ENCODE data around the gene FLVCR2. TPM values are rescaled to one million over a fixed set of nuclear protein-coding genes. Genes with fewer than 3 reads are reported as not detected.

FLVCR2 gene
- total and polyA plus RNA-seq, 5 donors from 2014 or later: 4.4 to 7.7 (median 5.4) TPM

DNA sequence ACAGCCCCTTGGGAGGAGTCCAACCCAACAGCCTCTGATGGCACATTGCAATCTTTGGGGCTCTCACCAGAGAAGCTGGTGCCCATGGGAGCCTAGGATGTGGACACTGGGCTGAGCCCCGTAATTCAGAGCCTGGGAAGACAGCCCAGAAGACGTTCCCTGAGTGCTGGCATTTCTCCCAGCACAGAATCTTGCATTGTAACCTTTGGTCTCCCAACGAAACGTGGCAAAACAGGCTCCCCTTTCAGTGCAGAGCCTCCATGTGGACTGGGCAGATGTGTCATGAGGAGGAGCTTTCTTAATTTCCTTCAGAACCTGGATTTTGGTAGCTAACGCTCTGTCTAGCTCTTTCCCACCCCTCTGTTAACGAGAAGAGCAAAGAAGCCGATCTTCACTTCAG, 29.9 kb upstream of the FLVCR2 start:
- no peak overlapping the region for H3K27ac ChIP-seq (ENCODE audit: insufficient read depth, low read length, poor library complexity, severe bottlenecking)
- peak overlapping the region; percentile 58 to 88 (median 76) for H3K27ac Mint-ChIP-seq

DNA sequence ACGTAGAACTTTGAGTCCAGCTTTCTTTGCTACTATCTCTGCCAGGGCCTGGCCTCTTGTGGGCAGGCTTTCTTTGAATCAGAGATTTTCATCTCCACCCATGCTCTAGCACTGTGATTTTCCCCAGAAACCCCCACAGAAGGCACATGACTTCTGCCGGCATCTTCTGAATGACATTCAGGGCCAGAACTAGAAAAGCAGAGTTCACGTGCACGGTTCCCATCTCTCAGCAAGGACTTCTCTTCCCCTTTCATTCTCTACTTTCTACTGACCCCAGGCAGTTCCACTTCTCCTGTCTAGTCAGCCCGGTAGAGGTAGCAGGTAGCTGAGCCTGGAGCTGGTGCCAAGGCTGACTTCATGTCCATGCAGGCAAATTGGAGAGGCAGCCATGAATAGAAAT, 29.3 kb upstream of the FLVCR2 start:
- H3K9me3 ChIP-seq (ENCODE audit: control insufficient read depth in 2 of 2, low read length in 2 of 2): no peaks in the 10 kb centered on the region
- DNase-seq (peak in 1 of 3 donors; percentile 41), ATAC-seq (ENCODE audit: low read depth in 2 of 2) (peak; percentile 45 to 49)
- peak overlapping the region; percentile 37 for H3K4me3 ChIP-seq (ENCODE audit: low read depth, low read length)
- Mint-ChIP-seq H3K4me1 (peaks cover 4 to 59% (median 28%) of the 10 kb centered on the region in 4 donors), H3K9me3 (no peaks in the 10 kb centered on the region), H3K4me3 (peak overlapping the region in 2 of 4 donors; percentile 32 to 53), H3K27ac (peak overlapping the region; percentile 77 to 92 (median 87)), H3K27me3 (no peaks in the 10 kb centered on the region), H3K36me3 (peaks cover 23% of the 10 kb centered on the region)
- peaks cover 23% of the 10 kb centered on the region for H3K36me3 ChIP-seq (ENCODE audit: control insufficient read depth, insufficient read depth, low read length)
- no peak overlapping the region for H3K27ac ChIP-seq (ENCODE audit: insufficient read depth, low read length, poor library complexity, severe bottlenecking)
- H3K4me1 ChIP-seq (ENCODE audit: control insufficient read depth, insufficient read depth, low read length, poor library complexity, severe bottlenecking): peaks cover 18% of the 10 kb centered on the region
- H3K27me3 ChIP-seq (ENCODE audit: control insufficient read depth, insufficient read depth, low read length): no peaks in the 10 kb centered on the region

More for the DNA sequence above, 29.9 kb upstream of the FLVCR2 start:
- peak overlapping the region in 1 of 4 donors; percentile 67 for H3K4me3 Mint-ChIP-seq
- no peaks in the 10 kb centered on the region for H3K9me3 ChIP-seq (ENCODE audit: control insufficient read depth in 2 of 2, low read length in 2 of 2)
- DNase-seq: no peak
- H3K4me1 ChIP-seq (ENCODE audit: control insufficient read depth, insufficient read depth, low read length, poor library complexity, severe bottlenecking): peaks cover 24% of the 10 kb centered on the region
- H3K4me3 ChIP-seq (ENCODE audit: low read depth, low read length): no peak overlapping the region
- H3K36me3 Mint-ChIP-seq: peaks cover 23% of the 10 kb centered on the region
- H3K4me1 Mint-ChIP-seq: peaks cover 4 to 64% (median 30%) of the 10 kb centered on the region in 4 donors
- no peak for ATAC-seq (ENCODE audit: low read depth in 2 of 2)
- H3K9me3 Mint-ChIP-seq: no peaks in the 10 kb centered on the region
- H3K27me3 ChIP-seq (ENCODE audit: control insufficient read depth, insufficient read depth, low read length): no peaks in the 10 kb centered on the region
- no peaks in the 10 kb centered on the region for H3K27me3 Mint-ChIP-seq
- H3K36me3 ChIP-seq (ENCODE audit: control insufficient read depth, insufficient read depth, low read length): peaks cover 23% of the 10 kb centered on the region

GRCh38 chr14:75551021-75551420, 27.4 kb upstream of the FLVCR2 start:
- Histone ChIP-seq H3K36me3 (ENCODE audit: control insufficient read depth, insufficient read depth, low read length) (peaks cover 20% of the 10 kb centered on the region), H3K27ac (ENCODE audit: insufficient read depth, low read length, poor library complexity, severe bottlenecking) (no peak overlapping the region), H3K4me1 (ENCODE audit: control insufficient read depth, insufficient read depth, low read length, poor library complexity, severe bottlenecking) (peaks cover 11% of the 10 kb centered on the region), H3K27me3 (ENCODE audit: control insufficient read depth, insufficient read depth, low read length) (no peaks in the 10 kb centered on the region), H3K9me3 (ENCODE audit: control insufficient read depth in 2 of 2, low read length in 2 of 2) (no peaks in the 10 kb centered on the region), H3K4me3 (ENCODE audit: low read depth, low read length) (no peak overlapping the region)
- Mint-ChIP-seq H3K4me3 (peak overlapping the region in 2 of 4 donors; percentile 20 to 41), H3K4me1 (peaks cover 4 to 46% (median 26%) of the 10 kb centered on the region in 4 donors), H3K36me3 (peaks cover 20% of the 10 kb centered on the region), H3K9me3 (no peaks in the 10 kb centered on the region), H3K27ac (peak overlapping the region in 2 of 3 donors; percentile 16 to 26), H3K27me3 (no peaks in the 10 kb centered on the region)
- no peak for DNase-seq
- ATAC-seq (ENCODE audit: low read depth in 2 of 2): no peak

DNA sequence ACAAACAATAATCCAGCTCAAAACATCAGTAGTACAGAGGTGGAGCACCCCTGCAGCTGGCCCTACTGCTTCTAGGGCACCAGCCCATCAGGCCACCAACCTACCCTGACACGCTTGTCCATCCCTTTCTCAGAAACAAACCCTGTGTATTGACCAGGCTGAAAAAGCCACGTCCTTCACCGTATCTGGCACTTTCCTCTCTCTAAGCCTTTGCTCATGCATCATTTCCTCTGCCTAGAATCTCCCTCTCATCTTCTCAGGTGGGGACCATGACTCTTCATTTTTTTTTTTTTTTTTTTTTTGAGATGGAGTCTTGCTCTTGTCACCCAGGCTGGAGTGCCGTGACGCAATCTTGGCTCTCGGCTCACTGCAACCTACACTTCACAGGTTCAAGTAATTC, 25.3 kb upstream of the FLVCR2 start:
- no peak for ATAC-seq (ENCODE audit: low read depth in 2 of 2)
- Mint-ChIP-seq H3K36me3 (peaks cover 5% of the 10 kb centered on the region), H3K4me3 (peak overlapping the region in 1 of 4 donors; percentile 20), H3K27ac (peak overlapping the region in 1 of 3 donors; percentile 67), H3K4me1 (peaks cover 4 to 33% (median 17%) of the 10 kb centered on the region in 4 donors), H3K27me3 (no peaks in the 10 kb centered on the region), H3K9me3 (peaks cover 0 to 3% (median 0%) of the 10 kb centered on the region in 7 donors)
- Histone ChIP-seq H3K36me3 (ENCODE audit: control insufficient read depth, insufficient read depth, low read length) (peaks cover under 1% of the 10 kb centered on the region), H3K4me3 (ENCODE audit: low read depth, low read length) (no peak overlapping the region), H3K27ac (ENCODE audit: insufficient read depth, low read length, poor library complexity, severe bottlenecking) (no peak overlapping the region), H3K27me3 (ENCODE audit: control insufficient read depth, insufficient read depth, low read length) (no peaks in the 10 kb centered on the region), H3K9me3 (ENCODE audit: control insufficient read depth in 2 of 2, low read length in 2 of 2) (no peaks in the 10 kb centered on the region), H3K4me1 (ENCODE audit: control insufficient read depth, insufficient read depth, low read length, poor library complexity, severe bottlenecking) (peaks cover 11% of the 10 kb centered on the region)
- DNase-seq: no peak

- Histone ChIP-seq H3K4me3 (ENCODE audit: low read depth, low read length) (no peak overlapping the region), H3K4me1 (ENCODE audit: control insufficient read depth, insufficient read depth, low read length, poor library complexity, severe bottlenecking) (peaks cover 8% of the 10 kb centered on the region), H3K27ac (ENCODE audit: insufficient read depth, low read length, poor library complexity, severe bottlenecking) (no peak overlapping the region), H3K27me3 (ENCODE audit: control insufficient read depth, insufficient read depth, low read length) (no peaks in the 10 kb centered on the region), H3K9me3 (ENCODE audit: control insufficient read depth in 2 of 2, low read length in 2 of 2) (no peaks in the 10 kb centered on the region), H3K36me3 (ENCODE audit: control insufficient read depth, insufficient read depth, low read length) (no peaks in the 10 kb centered on the region)
- peaks cover 0 to 3% (median 0%) of the 10 kb centered on the region in 7 donors for H3K9me3 Mint-ChIP-seq
- ATAC-seq (ENCODE audit: low read depth in 2 of 2): no peak
- no peaks in the 10 kb centered on the region for H3K27me3 Mint-ChIP-seq
- no peaks in the 10 kb centered on the region for H3K36me3 Mint-ChIP-seq
- H3K4me1 Mint-ChIP-seq: peaks cover 4 to 29% (median 16%) of the 10 kb centered on the region in 4 donors
- no peak for DNase-seq
- peak overlapping the region in 1 of 4 donors; percentile 31 for H3K4me3 Mint-ChIP-seq
- H3K27ac Mint-ChIP-seq: no peak overlapping the region
Observed at GRCh38 chr14:75553761-75554364, 24.6 kb upstream of the FLVCR2 start.

GRCh38 chr14:75554482-75554881, 23.9 kb upstream of the FLVCR2 start:
- H3K36me3 ChIP-seq (ENCODE audit: control insufficient read depth, insufficient read depth, low read length): no peaks in the 10 kb centered on the region
- Mint-ChIP-seq H3K36me3 (no peaks in the 10 kb centered on the region), H3K4me1 (peaks cover 6 to 26% (median 15%) of the 10 kb centered on the region in 4 donors), H3K9me3 (peaks cover 0 to 3% (median 0%) of the 10 kb centered on the region in 7 donors), H3K27me3 (no peaks in the 10 kb centered on the region), H3K27ac (peak overlapping the region in 1 of 3 donors; percentile 25), H3K4me3 (no peak overlapping the region)
- H3K27ac ChIP-seq (ENCODE audit: insufficient read depth, low read length, poor library complexity, severe bottlenecking): no peak overlapping the region
- H3K4me1 ChIP-seq (ENCODE audit: control insufficient read depth, insufficient read depth, low read length, poor library complexity, severe bottlenecking): peaks cover 6% of the 10 kb centered on the region
- no peaks in the 10 kb centered on the region for H3K9me3 ChIP-seq (ENCODE audit: control insufficient read depth in 2 of 2, low read length in 2 of 2)
- ATAC-seq (ENCODE audit: low read depth in 2 of 2) (no peak), DNase-seq (no peak)
- H3K27me3 ChIP-seq (ENCODE audit: control insufficient read depth, insufficient read depth, low read length): no peaks in the 10 kb centered on the region
- no peak overlapping the region for H3K4me3 ChIP-seq (ENCODE audit: low read depth, low read length)

- Histone ChIP-seq H3K9me3 (ENCODE audit: control insufficient read depth in 2 of 2, low read length in 2 of 2) (no peaks in the 10 kb centered on the region), H3K27ac (ENCODE audit: insufficient read depth, low read length, poor library complexity, severe bottlenecking) (no peak overlapping the region), H3K36me3 (ENCODE audit: control insufficient read depth, insufficient read depth, low read length) (no peaks in the 10 kb centered on the region), H3K27me3 (ENCODE audit: control insufficient read depth, insufficient read depth, low read length) (no peaks in the 10 kb centered on the region), H3K4me1 (ENCODE audit: control insufficient read depth, insufficient read depth, low read length, poor library complexity, severe bottlenecking) (peaks cover 20% of the 10 kb centered on the region), H3K4me3 (ENCODE audit: low read depth, low read length) (no peak overlapping the region)
- DNase-seq: no peak
- no peak for ATAC-seq (ENCODE audit: low read depth in 2 of 2)
- Mint-ChIP-seq H3K36me3 (no peaks in the 10 kb centered on the region), H3K4me1 (peaks cover 21 to 45% (median 30%) of the 10 kb centered on the region in 4 donors), H3K9me3 (peaks cover 0 to 3% (median 0%) of the 10 kb centered on the region in 7 donors), H3K27ac (no peak overlapping the region), H3K27me3 (no peaks in the 10 kb centered on the region), H3K4me3 (no peak overlapping the region)
Observed at GRCh38 chr14:75558440-75558839, 20.0 kb upstream of the FLVCR2 start.

GRCh38 chr14:75559045-75559444, 19.4 kb upstream of the FLVCR2 start:
- Histone ChIP-seq H3K27ac (ENCODE audit: insufficient read depth, low read length, poor library complexity, severe bottlenecking) (peak overlapping the region; percentile 59), H3K9me3 (ENCODE audit: control insufficient read depth in 2 of 2, low read length in 2 of 2) (no peaks in the 10 kb centered on the region), H3K27me3 (ENCODE audit: control insufficient read depth, insufficient read depth, low read length) (no peaks in the 10 kb centered on the region), H3K4me1 (ENCODE audit: control insufficient read depth, insufficient read depth, low read length, poor library complexity, severe bottlenecking) (peaks cover 20% of the 10 kb centered on the region), H3K4me3 (ENCODE audit: low read depth, low read length) (no peak overlapping the region), H3K36me3 (ENCODE audit: control insufficient read depth, insufficient read depth, low read length) (no peaks in the 10 kb centered on the region)
- peaks cover 21 to 45% (median 30%) of the 10 kb centered on the region in 4 donors for H3K4me1 Mint-ChIP-seq
- ATAC-seq (ENCODE audit: low read depth in 2 of 2) (no peak), DNase-seq (no peak)
- H3K9me3 Mint-ChIP-seq: peaks cover 0 to 3% (median 0%) of the 10 kb centered on the region in 7 donors
- H3K36me3 Mint-ChIP-seq: no peaks in the 10 kb centered on the region
- H3K27me3 Mint-ChIP-seq: no peaks in the 10 kb centered on the region
- H3K27ac Mint-ChIP-seq: peak overlapping the region; percentile 85 to 94 (median 85)
- peak overlapping the region in 1 of 4 donors; percentile 48 for H3K4me3 Mint-ChIP-seq
